TTC549 (cell line): ENCODE data around the gene SEMA6C.
"Not testable (repeated sequence)": the region's sequence is repeated elsewhere in the genome, so short reads cannot be mapped to it uniquely, and the experiment has no call there.

Source experiments
- FAIRE-seq: peaks from 2 replicates; lab custom pipeline; 2012; peaks lifted over from hg19 to GRCh38; lab: Jason Lieb, UNC

Gene SEMA6C

GRCh38 chr1:151146412-151147131 is at the start of gene SEMA6C:
TSS of gene SEMA6C (minus strand) at chr1:151146631. CDS start at chr1:151142621, 4,010 bp downstream.
- FAIRE-seq: peak; percentile 94

DNA sequence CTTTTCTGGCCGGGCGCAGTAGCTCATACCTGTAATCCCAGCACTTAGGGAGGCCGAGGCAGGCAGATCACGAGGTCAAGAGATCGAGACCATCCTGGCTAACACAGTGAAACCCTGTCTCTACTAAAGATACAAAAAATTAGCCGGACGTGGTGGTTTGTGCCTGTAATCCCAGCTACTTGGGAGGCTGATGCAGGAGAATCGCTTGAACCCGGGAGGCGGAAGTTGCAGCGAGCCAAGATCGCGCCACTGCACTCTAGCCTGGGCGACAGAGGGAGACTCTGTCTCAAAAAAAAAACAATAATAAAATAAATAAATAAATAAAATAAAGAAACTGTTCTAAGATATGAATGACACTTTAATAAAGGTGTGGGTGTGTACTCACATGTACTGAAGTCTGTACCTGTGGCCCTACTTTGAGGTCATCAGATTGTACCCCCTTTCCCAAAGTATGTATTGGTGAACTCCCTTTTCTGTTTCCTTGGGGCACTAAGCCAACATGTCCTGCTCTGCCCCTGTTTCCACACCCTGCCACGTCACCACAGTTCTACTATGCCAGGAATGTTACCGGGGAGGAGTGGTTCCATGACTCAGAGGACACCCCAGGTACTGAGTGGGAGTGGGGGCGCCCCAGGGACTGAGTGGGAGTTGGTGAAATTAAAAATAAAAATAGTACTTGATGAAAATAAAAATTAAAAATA is 48.6 kb upstream of the SEMA6C start:
- FAIRE-seq: not testable (repeated sequence)

DNA sequence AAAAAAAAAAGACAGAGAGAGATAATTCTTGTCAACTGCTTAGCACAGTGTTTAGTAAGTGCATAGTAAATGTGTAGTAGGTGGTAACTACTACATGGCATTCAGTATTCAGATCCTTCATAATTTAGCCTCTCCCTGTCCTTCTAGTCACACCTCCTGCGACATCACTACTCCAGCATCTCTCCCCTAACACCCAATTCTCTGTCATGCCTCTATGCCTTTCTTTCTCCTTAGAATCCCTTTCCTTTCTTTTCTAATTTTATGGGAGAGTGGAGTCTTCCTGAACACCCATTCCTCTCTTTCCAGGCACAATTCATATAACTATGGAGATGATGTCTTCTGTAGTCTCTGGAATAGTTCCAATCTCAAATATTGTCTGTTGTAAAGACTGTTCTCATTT is 47.4 kb upstream of the SEMA6C start:
- no peak for FAIRE-seq

GRCh38 chr1:151193304-151193703 is 46.9 kb upstream of the SEMA6C start:
- no peak for FAIRE-seq

- FAIRE-seq: no peak
Observed at GRCh38 chr1:151192047-151192446, 45.6 kb upstream of the SEMA6C start.

DNA sequence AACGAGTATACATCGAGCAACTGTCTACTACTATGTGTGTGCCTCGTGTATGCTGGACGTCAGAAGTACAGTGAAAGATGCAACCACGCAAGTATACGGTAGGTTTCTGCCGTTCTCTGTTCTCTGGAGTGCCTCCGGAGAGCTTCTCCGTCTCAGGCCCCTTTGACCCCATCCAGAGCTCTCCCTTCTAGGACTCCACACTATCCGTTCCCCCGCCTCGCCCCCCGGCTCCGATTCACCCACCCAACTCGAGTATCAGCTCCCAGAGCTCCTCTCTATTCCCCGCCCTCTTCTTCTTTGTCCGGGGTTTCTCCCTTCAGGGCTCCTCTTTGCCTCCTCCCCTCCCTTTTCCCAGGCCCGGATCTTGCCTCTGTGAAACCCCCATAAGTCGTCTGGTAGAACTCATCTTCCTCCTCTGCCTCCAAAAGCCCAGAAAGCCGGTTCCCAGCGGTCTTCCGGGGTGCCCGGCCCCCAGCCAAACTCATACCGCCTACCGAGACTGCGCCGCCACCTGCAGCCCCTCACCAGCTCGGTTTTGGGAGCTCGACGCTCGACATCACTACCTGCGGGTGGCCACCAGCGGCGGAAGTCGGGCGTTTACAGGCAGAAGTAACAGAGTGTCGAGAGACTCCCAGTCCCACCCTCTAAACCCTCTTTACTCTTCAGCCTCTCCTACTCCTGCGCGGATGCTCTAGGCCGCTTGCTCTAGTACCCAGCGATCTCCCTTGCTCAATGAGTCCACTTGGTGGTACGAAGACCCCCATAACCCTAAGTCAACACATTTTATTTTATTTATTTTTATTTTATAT is 43.4 kb upstream of the SEMA6C start, which contains the start of gene VPS72:
Gene VPS72 (minus strand): TSS at position 561 of the 809 bp plus-strand sequence. CDS start 76 bp downstream, at position 485.
- FAIRE-seq: peak; percentile 36

DNA sequence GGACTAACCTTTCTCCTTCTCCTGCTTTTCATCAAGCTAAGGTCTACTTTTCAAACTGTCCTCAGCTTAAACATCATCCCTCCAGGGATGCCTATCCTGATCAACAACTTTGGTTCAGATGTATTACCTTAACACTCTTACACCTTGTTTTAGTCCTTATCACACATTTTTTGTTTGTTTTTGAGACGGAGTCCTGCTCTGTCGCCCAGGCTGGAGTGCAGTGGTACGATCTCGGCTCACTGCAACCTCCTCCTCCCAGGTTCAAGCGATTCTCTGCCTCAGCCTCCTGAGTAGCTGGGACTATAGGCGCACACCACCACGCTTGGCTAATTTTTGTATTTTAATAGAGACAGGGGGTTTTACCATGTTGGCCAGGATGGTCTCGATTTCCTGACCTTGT is 42.2 kb upstream of the SEMA6C start:
- not testable (repeated sequence) for FAIRE-seq

- FAIRE-seq: no peak
Observed at GRCh38 chr1:151187205-151187604, 40.8 kb upstream of the SEMA6C start.

DNA sequence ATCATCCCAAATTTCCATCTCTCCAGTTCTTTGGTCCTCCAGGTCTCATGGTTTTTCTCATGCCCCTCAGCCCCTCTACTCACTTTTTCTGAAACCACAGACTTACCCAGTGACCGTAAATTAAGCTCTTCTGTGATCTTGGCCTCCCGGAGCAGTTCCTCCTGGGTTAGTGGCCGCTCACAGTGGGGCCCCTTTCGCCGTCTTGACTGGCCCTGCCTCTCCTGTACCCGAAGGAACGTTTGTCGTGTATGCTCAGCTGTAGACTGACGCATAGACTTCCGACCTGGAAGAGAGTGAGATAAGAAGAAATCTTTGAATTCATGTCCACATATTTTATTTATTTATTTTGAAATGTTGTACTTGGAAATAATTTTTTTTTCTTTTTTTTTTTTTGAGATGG is 37.8 kb upstream of the SEMA6C start:
- FAIRE-seq: no peak

GRCh38 chr1:151176514-151177045 is 30.1 kb upstream of the SEMA6C start:
- no peak for FAIRE-seq

DNA sequence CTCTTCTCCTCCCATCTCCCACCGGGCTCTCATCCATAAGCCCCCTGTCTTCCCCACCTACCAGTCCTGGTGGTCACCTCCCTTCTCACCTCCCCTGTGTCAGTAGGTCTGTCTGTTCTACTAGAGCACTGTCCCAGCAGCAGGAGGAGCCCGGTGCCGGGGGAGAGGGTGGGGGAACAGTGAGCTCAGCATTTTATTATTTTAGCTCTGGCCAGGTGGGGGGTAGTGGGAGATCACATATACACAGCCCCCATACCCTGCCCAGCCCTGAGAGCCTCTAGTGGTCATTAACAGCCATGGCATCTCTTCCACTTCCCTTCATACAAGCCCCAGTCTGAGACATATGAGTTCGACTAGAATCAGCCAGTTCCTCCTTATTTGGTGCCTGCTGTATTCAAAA is 29.4 kb upstream of the SEMA6C start, which contains the start of gene TMOD4:
Gene TMOD4 (minus strand): TSS at position 119 of the 400 bp plus-strand sequence. CDS start 1,106 bp downstream, outside the sequence.
- FAIRE-seq: peak; percentile 82

DNA sequence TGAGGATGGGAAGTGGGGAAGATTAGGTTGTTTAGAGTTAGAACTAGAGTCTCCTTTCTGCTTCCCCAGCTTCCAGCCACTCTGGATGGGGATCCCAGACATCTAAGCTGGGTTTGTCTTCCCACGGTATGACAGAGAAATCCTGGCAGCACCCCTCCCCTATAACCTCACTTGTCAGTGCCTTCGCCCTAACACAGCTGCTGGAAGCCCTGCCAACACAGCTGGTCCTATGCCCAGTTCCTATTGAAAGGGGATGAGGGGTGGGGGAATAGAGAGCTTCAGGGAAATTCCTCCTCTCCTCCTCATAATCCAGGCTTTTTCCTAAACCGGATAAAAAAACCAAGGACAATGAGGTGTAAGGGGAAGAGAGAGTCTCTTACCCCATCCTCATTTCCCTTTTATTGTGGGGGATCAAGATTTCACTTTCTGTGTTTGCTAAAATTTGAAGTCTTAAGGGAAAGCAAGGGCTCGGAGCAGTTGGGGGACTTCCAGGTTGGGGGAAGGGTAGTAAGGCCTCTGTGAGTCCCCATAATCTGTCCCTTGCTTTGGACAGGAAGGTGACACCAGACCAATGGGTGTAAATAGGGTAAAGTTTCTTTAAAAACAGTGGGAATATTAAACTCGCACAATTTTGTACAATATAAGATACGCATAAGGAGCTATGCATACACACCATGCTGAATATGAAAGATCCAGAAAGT is 28.8 kb upstream of the SEMA6C start:
- FAIRE-seq: no peak

GRCh38 chr1:151171190-151171589 is 24.8 kb upstream of the SEMA6C start:
- FAIRE-seq: no peak

DNA sequence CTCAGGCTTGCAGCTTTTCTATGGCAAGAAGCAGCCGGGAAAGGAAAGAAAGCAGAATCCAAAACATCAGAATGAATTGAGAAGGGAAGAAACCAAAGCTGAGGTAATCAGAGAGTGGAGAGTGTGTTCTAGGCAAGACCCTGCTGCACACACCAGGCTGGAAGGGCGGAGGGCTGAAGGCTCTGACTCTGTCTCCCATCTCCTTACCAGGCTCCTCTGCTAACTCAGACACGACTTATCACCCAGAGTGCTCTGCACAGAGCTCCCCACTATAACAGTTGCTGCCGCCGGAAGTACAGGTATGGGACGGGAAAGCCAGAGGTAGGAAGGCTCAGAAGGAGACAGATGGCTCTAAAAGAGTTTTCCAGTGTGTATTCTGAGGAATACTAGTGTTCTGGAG is 20.7 kb upstream of the SEMA6C start:
- no peak for FAIRE-seq

- FAIRE-seq: no peak
Observed at GRCh38 chr1:151166505-151166956, 20.1 kb upstream of the SEMA6C start.

- FAIRE-seq: peak; percentile 99
Observed at GRCh38 chr1:151165738-151166504, 19.5 kb upstream of the SEMA6C start, which contains the start of the genes LYSMD1 and SCNM1. TSS of gene LYSMD1 (minus strand) at chr1:151165902. CDS start at chr1:151165258, 644 bp downstream. TSS of gene SCNM1 (plus strand) at chr1:151166144. CDS start at chr1:151166153, 9 bp downstream.

GRCh38 chr1:151165281-151165737 is 18.9 kb upstream of the SEMA6C start:
- FAIRE-seq: no peak

DNA sequence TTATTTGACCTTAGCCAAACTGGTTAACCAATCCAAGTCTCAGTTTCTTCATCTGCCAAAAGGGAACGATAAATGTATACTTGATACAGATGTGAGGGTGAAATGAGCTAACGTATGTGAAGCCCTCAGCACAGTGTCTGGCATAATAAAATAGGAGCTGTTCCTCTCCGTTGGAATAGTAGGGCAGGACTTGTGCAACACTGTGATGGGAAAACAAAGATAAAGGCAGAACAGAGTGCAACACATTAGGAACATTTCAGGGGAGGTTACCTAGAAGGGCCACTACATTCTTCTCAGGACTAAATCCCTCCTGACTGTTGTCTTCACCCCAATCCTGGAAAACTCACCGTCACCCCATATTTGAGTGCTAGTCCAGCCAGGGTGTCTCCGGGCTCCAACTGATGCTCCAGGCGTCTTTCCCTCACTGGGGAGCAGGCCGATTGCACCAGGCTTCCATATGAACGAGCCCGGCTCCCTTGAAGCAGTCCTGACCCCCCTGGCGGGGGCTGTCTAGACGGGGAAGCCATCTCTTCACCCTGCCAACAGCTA is 18.4 kb upstream of the SEMA6C start:
- FAIRE-seq: no peak

DNA sequence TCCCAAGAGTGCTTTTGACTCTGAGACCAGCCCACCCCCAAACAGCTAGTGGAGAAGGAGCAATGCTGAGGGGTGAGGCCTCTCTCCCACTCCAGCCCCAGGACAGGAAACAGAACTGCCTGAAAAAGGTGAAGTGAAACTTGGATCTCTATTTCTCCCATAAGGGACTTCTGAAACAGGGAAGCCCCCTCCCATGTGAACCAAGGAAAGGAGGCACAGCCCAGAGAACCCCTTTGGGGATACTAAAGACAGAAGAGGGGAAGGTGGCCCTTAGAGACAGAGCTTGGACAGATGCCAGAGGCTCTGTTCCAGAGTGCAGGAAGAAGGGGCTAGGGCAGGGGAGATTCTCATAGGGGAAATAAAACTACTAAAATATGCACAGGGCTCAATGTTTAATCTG is 12.9 kb upstream of the SEMA6C start:
- FAIRE-seq: no peak

- no peak for FAIRE-seq
Observed at GRCh38 chr1:151158751-151159251, 12.4 kb upstream of the SEMA6C start.
